ENCODE measurements around the gene NLN. TPM values are rescaled to one million over a fixed set of nuclear protein-coding genes. Genes with fewer than 3 reads are reported as not detected.

The NLN gene
- total RNA-seq, 1 experiment from 2014 or later: 42.1 TPM

GRCh38 chr5:65809817-65810531, 88.0 kb downstream of the NLN start:
- no peak overlapping the region for H3K4me3 Mint-ChIP-seq (ENCODE audit: unreplicated experiment)
- H3K27ac Mint-ChIP-seq (ENCODE audit: low read depth, unreplicated experiment): no peak overlapping the region
- no peak for TF ChIP-seq CTCF (IDR thresholded peaks at IDR 0.05; ENCODE audit: unreplicated experiment)
- ChIA-PET POLR2A (interaction anchor here (0.7 to 1.3 kb wide), 4 partner anchors 10 to 119 kb away, joined by 3 to 4 read pairs (median 4); partner anchors contain the start of gene ERBIN), CTCF (interaction anchor here (0.5 to 0.7 kb wide), 2 partner anchors 194 to 1076 kb away, joined by 3 to 4 read pairs; no protein-coding TSS in a partner anchor)
- peak; percentile 50 for DNase-seq (ENCODE audit: unreplicated experiment)
- no peaks in the 10 kb centered on the region for H3K9me3 Mint-ChIP-seq (ENCODE audit: unreplicated experiment)
- intact Hi-C loops (cut with micrococcal nuclease): no loop called here
- peaks cover 22% of the 10 kb centered on the region for H3K36me3 Mint-ChIP-seq (ENCODE audit: insufficient read depth, unreplicated experiment)
- no TSS peak for BruUV-seq (replicated peaks)
- H3K4me1 Mint-ChIP-seq (ENCODE audit: insufficient read depth, unreplicated experiment): peaks cover 9% of the 10 kb centered on the region
- H3K27me3 Mint-ChIP-seq (ENCODE audit: insufficient read depth, unreplicated experiment): no peaks in the 10 kb centered on the region

GRCh38 chr5:65811004-65811403, 89.0 kb downstream of the NLN start:
- BruUV-seq (replicated peaks): no TSS peak
- Mint-ChIP-seq H3K9me3 (ENCODE audit: unreplicated experiment) (no peaks in the 10 kb centered on the region), H3K4me3 (ENCODE audit: unreplicated experiment) (no peak overlapping the region), H3K4me1 (ENCODE audit: insufficient read depth, unreplicated experiment) (peaks cover 9% of the 10 kb centered on the region), H3K36me3 (ENCODE audit: insufficient read depth, unreplicated experiment) (peaks cover 25% of the 10 kb centered on the region), H3K27ac (ENCODE audit: low read depth, unreplicated experiment) (peak overlapping the region; percentile 25), H3K27me3 (ENCODE audit: insufficient read depth, unreplicated experiment) (no peaks in the 10 kb centered on the region)
- TF ChIP-seq CTCF (IDR thresholded peaks at IDR 0.05; ENCODE audit: unreplicated experiment): no peak
- POLR2A ChIA-PET: interaction anchor here (0.9 to 2.5 kb wide), 6 partner anchors 8 to 118 kb away, joined by 3 to 23 read pairs (median 5); partner anchors contain the start of gene ERBIN
- CTCF ChIA-PET: no interaction called here
- intact Hi-C loops (cut with micrococcal nuclease): no loop called here
- peak; percentile 75 for DNase-seq (ENCODE audit: unreplicated experiment)

- Mint-ChIP-seq H3K36me3 (ENCODE audit: insufficient read depth, unreplicated experiment) (peaks cover 25% of the 10 kb centered on the region), H3K9me3 (ENCODE audit: unreplicated experiment) (no peaks in the 10 kb centered on the region), H3K27ac (ENCODE audit: low read depth, unreplicated experiment) (peak overlapping the region; percentile 25), H3K4me1 (ENCODE audit: insufficient read depth, unreplicated experiment) (peaks cover 9% of the 10 kb centered on the region), H3K4me3 (ENCODE audit: unreplicated experiment) (no peak overlapping the region), H3K27me3 (ENCODE audit: insufficient read depth, unreplicated experiment) (no peaks in the 10 kb centered on the region)
- intact Hi-C loops (cut with micrococcal nuclease): no loop called here
- POLR2A ChIA-PET: interaction anchor here (1.2 to 2.5 kb wide), 6 partner anchors 9 to 116 kb away, joined by 3 to 23 read pairs (median 5); partner anchors contain the start of gene ERBIN
- BruUV-seq (replicated peaks): no TSS peak
- peak; percentile 58 for DNase-seq (ENCODE audit: unreplicated experiment)
- TF ChIP-seq CTCF (IDR thresholded peaks at IDR 0.05; ENCODE audit: unreplicated experiment): no peak
- CTCF ChIA-PET: interaction anchor here (0.6 to 0.8 kb wide), 4 partner anchors 10 to 133 kb away, joined by 3 to 4 read pairs (median 4); no protein-coding TSS in a partner anchor
Measured at GRCh38 chr5:65811885-65812284, 89.9 kb downstream of the NLN start.

GRCh38 chr5:65812648-65813047, 90.6 kb downstream of the NLN start:
- CTCF ChIA-PET: interaction anchor here (0.6 to 0.7 kb wide), 3 partner anchors 38 to 113 kb away, joined by 3 to 5 read pairs (median 4); no protein-coding TSS in a partner anchor
- no peak for TF ChIP-seq CTCF (IDR thresholded peaks at IDR 0.05; ENCODE audit: unreplicated experiment)
- BruUV-seq (replicated peaks): no TSS peak
- DNase-seq (ENCODE audit: unreplicated experiment): peak; percentile 17
- intact Hi-C loops (cut with micrococcal nuclease): no loop called here
- peak overlapping the region; percentile 25 for H3K27ac Mint-ChIP-seq (ENCODE audit: low read depth, unreplicated experiment)
- H3K9me3 Mint-ChIP-seq (ENCODE audit: unreplicated experiment): no peaks in the 10 kb centered on the region
- H3K4me3 Mint-ChIP-seq (ENCODE audit: unreplicated experiment): no peak overlapping the region
- H3K4me1 Mint-ChIP-seq (ENCODE audit: insufficient read depth, unreplicated experiment): peaks cover 9% of the 10 kb centered on the region
- POLR2A ChIA-PET: interaction anchor here (1.3 to 2.5 kb wide), 5 partner anchors 9 to 115 kb away, joined by 3 to 23 read pairs (median 6); partner anchors contain the start of gene ERBIN
- no peaks in the 10 kb centered on the region for H3K27me3 Mint-ChIP-seq (ENCODE audit: insufficient read depth, unreplicated experiment)
- peaks cover 22% of the 10 kb centered on the region for H3K36me3 Mint-ChIP-seq (ENCODE audit: insufficient read depth, unreplicated experiment)

All from MCF 10A (cell line).